Testis (tissue), 3 donors: ENCODE results near the gene NDUFA13. TPM values are rescaled to one million over a fixed set of nuclear protein-coding genes. Genes with fewer than 3 reads are reported as not detected.

Experiments
- DNase-seq: peaks from one replicate; pipeline ENCODE4 v3.0.0-alpha.2; 2019
- H3K27ac ChIP-seq, 2 donors: fragments of 200-600 bp; sonication (generic); one replicate each; pipeline ENCODE4 v1.5.1; 2019
- H3K27me3 ChIP-seq: fragments of 200-600 bp; sonication (generic); one replicate; pipeline ENCODE4 v1.5.1; 2019
- H3K36me3 ChIP-seq: fragments of 200-600 bp; sonication (generic); one replicate; pipeline ENCODE4 v1.5.1; 2017; ENCODE audit warnings: low read depth; ENCODE audit errors: missing control alignments
- H3K4me1 ChIP-seq: fragments of 200-600 bp; sonication (generic); one replicate; pipeline ENCODE4 v1.5.1; 2019
- H3K4me3 ChIP-seq, 2 donors: fragments of 200-600 bp; sonication (generic); one replicate each; pipeline ENCODE4 v1.5.1; 2017 to 2019
- H3K9me3 ChIP-seq: fragments of 200-600 bp; sonication (generic); one replicate; pipeline ENCODE4 v1.5.1; 2017
- CTCF ChIP-seq, 3 experiments: fragments of 450-650 bp in 2 of 3; fragments of 200-600 bp in 1 of 3; sonication (generic) in 1 of 3; IDR thresholded peaks; one replicate each; pipeline ENCODE4 v1.5.1; 2016 to 2019; ENCODE audit warnings: antibody characterized with exemption in 3 of 3, mild to moderate bottlenecking in 2 of 3, moderate library complexity in 1 of 3
- POLR2A ChIP-seq: fragments of 450-650 bp; IDR thresholded peaks from one replicate; pipeline ENCODE4 v1.6.1; 2017; ENCODE audit warnings: antibody characterized with exemption, mild to moderate bottlenecking, moderate library complexity
- WGBS, 2 donors: methylation state at CpG; one replicate each; pipeline ENCODE4 v1.1.5; 2018; 5-methylcytosine and 5-hydroxymethylcytosine counted together
- intact Hi-C: fragments of 100-400 bp; cut with DNase I; formaldehyde crosslinking; loops from one replicate; pipeline ENCODE4 v1.15.1; 2023; ENCODE audit warnings: low total_unique reads
- polyA plus RNA-seq: library from polyadenylated mRNA; stranded (reverse); fragments of 350-450 nt; fragmentation: Illumina TruSeq; extraction: RNeasy Lipid Tissue Mini Kit (QIAGEN cat#74804); gene quantifications from one replicate; pipeline ENCODE4 v1.2.3, GENCODE V29; 2014; ENCODE audit warnings: low read depth, low replicate concordance; ENCODE audit not compliant: insufficient read depth
- total RNA-seq, 2 donors: library from RNA; depleted of rRNA; stranded (reverse); fragments of >200 nt; gene quantifications; one replicate each; pipeline ENCODE4 v1.2.3, GENCODE V29; 2016

The NDUFA13 gene
- total and polyA plus RNA-seq, 3 donors from 2014 or later = 210 to 283 (median 260) TPM

- Histone ChIP-seq H3K27me3 (no peaks in the 10 kb centered on the region), H3K9me3 (no peaks in the 10 kb centered on the region), H3K36me3 (no peaks in the 10 kb centered on the region), H3K4me1 (no peaks in the 10 kb centered on the region), H3K27ac (no peak overlapping the region), H3K4me3 (no peak overlapping the region)
- no peak for TF ChIP-seq POLR2A
- WGBS, 2 donors = 63 to 67% methylated on average over 5 to 17 of the region's 19 CpGs
- no peak for DNase-seq
- intact Hi-C loops = no loop called here
Observed at GRCh38 chr19:19546751-19547162, 30.7 kb downstream of the NDUFA13 start.

- no peak for DNase-seq
- TF ChIP-seq CTCF (IDR thresholded peaks at IDR 0.05) (no peak), POLR2A (no peak)
- Histone ChIP-seq H3K36me3 (no peaks in the 10 kb centered on the region), H3K27ac (no peak overlapping the region), H3K4me3 (no peak overlapping the region), H3K4me1 (no peaks in the 10 kb centered on the region), H3K9me3 (no peaks in the 10 kb centered on the region), H3K27me3 (no peaks in the 10 kb centered on the region)
- WGBS, 2 donors = 73 to 90% methylated on average over 7 to 15 of the region's 15 CpGs
- intact Hi-C loops = no loop called here
Observed at GRCh38 chr19:19547674-19548336, 31.8 kb downstream of the NDUFA13 start.

- Histone ChIP-seq H3K4me3 (no peak overlapping the region), H3K36me3 (no peaks in the 10 kb centered on the region), H3K4me1 (no peaks in the 10 kb centered on the region), H3K9me3 (no peaks in the 10 kb centered on the region), H3K27ac (no peak overlapping the region), H3K27me3 (no peaks in the 10 kb centered on the region)
- DNase-seq = no peak
- WGBS, 2 donors = 75 to 81% methylated on average over 13 of the region's 13 CpGs
- TF ChIP-seq POLR2A (no peak), CTCF (IDR thresholded peaks at IDR 0.05) (no peak)
- intact Hi-C loops = no loop called here
Observed at GRCh38 chr19:19548915-19549759, 33.1 kb downstream of the NDUFA13 start.

DNA sequence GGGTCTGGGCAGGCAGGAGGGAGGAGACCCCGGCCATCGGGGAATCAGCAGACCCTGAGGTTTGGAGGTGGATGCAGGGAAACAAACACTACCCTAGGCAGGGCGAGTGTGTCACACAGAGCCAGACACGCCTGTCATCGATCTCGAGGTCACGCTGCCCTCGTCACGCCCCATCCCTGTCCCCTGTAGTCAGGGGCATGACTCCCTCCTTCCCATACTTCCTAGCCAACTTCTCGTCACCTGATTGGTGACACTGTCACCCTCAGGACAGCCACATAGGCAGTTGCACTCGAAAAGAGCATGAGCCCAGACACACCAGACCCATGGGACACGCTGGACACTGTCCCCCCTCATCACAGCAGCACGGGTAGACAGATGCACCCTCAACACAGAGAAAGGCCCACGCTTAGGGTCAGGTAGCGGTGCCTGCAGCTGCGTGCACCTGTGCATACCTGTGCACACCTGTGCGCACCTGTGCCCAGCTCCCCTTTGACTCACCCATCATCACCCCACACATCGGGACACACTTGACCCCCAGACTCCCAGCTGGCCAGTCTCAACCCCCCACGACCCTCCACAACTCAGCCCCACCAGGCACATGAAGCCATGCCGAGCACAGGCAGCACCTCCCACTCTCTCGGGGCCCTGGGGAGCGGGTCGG, 33.9 kb downstream of the NDUFA13 start:
- no peak overlapping the region for H3K4me3 ChIP-seq
- H3K9me3 ChIP-seq = no peaks in the 10 kb centered on the region
- DNase-seq = no peak
- 63 to 82% methylated on average over 12 to 23 of the region's 23 CpGs for WGBS, 2 donors
- intact Hi-C loops = no loop called here
- no peaks in the 10 kb centered on the region for H3K36me3 ChIP-seq
- no peak for TF ChIP-seq POLR2A
- TF ChIP-seq CTCF (IDR thresholded peaks at IDR 0.05) = no peak
- no peaks in the 10 kb centered on the region for H3K27me3 ChIP-seq
- no peaks in the 10 kb centered on the region for H3K4me1 ChIP-seq
- no peak overlapping the region for H3K27ac ChIP-seq

- H3K36me3 ChIP-seq = no peaks in the 10 kb centered on the region
- no peaks in the 10 kb centered on the region for H3K4me1 ChIP-seq
- H3K9me3 ChIP-seq = no peaks in the 10 kb centered on the region
- DNase-seq = no peak
- no peak overlapping the region for H3K27ac ChIP-seq
- 24% methylated on average over 8 of the region's 8 CpGs; no CpG with 5 or more reads in 1 of the 2 donors for WGBS, 2 donors
- no peak overlapping the region for H3K4me3 ChIP-seq
- no peaks in the 10 kb centered on the region for H3K27me3 ChIP-seq
- TF ChIP-seq POLR2A (no peak), CTCF (IDR thresholded peaks at IDR 0.05) (no peak)
- intact Hi-C loops = no loop called here
Observed at GRCh38 chr19:19550485-19550929, 34.5 kb downstream of the NDUFA13 start.
